AG09319 (cell line): Measurements from ENCODE around the gene GNAI1.

ENCODE experiments used
- DNase-seq: peaks from one replicate; pipeline ENCODE4 v3.0.0-alpha.2; 2010; ENCODE audit warnings: low read depth; ENCODE audit errors: extremely low read depth
- CTCF ChIP-seq: IDR thresholded peaks from 2 replicates; pipeline ENCODE4 v1.5.1; 2011; ENCODE audit warnings: low read depth, mild to moderate bottlenecking, inconsistent platforms, low read length, moderate library complexity

The GNAI1 gene

GRCh38 chr7:80097756-80098155 is 36.9 kb upstream of the GNAI1 start:
- DNase-seq: no peak
- no peak for TF ChIP-seq CTCF

GRCh38 chr7:80098795-80099194 is 35.8 kb upstream of the GNAI1 start:
- DNase-seq: no peak
- TF ChIP-seq CTCF: no peak; the same call in 1 of the 2 replicates

- no peak for DNase-seq
- TF ChIP-seq CTCF: no peak
Measured at GRCh38 chr7:80100254-80100653, 34.4 kb upstream of the GNAI1 start.

- no peak for DNase-seq
Measured at GRCh38 chr7:80105701-80106408, 28.8 kb upstream of the GNAI1 start.

GRCh38 chr7:80106498-80107113 is 28.0 kb upstream of the GNAI1 start:
- DNase-seq: no peak
- TF ChIP-seq CTCF: no peak

More at GRCh38 chr7:80105701-80106408, 28.8 kb upstream of the GNAI1 start:
- no peak for TF ChIP-seq CTCF

- TF ChIP-seq CTCF: no peak
- no peak for DNase-seq
Measured at GRCh38 chr7:80107278-80107677, 27.4 kb upstream of the GNAI1 start.

- no peak for TF ChIP-seq CTCF
- no peak for DNase-seq
Measured at GRCh38 chr7:80110376-80110775, 24.3 kb upstream of the GNAI1 start.
